Measurements from ENCODE around the gene SUPT3H. TPM values are rescaled to one million over a fixed set of nuclear protein-coding genes. Genes with fewer than 3 reads are reported as not detected.

The SUPT3H gene
- total and polyA plus RNA-seq, 2 of the 8 experiments (the other 6 are each of a cell fraction or from before 2014, with no cell fraction given), result 18.8 to 23.0 TPM

DNA sequence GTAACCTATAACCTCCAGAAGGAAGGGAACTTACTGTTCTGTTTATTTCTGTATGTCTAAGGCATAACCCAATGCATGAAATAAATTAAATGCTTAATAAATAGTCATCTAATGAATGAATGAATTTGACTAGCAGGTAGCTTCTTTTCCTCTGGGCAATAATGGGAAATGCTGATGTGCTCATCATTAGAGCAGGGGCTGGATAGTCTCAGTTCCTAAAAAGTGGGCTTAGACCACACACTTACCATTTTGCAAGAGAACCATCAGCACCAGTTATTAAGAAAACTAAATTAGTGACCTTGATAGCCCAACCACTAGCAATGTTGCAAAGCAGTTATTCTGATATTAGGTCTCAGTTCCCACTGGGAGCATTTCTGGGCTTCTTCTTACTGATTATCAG is 540.5 kb downstream of the SUPT3H start (continued):
- TF ChIP-seq HDAC2 (IDR thresholded peaks at IDR 0.05; ENCODE audit: borderline replicate concordance in 1 of 2, low read depth in 2 of 2, low read length in 2 of 2), result no peak
- no peak for TF ChIP-seq RNF2 (IDR thresholded peaks at IDR 0.05; ENCODE audit: borderline replicate concordance, low read depth, low read length, missing control alignments, poor library complexity, severe bottlenecking)
